ENCODE measurements around the gene OPALIN.

GRCh38 chr10:96360331-96360730 is 1.5 kb upstream of the OPALIN start:
- TF ChIP-seq ATF7 (IDR thresholded peaks at IDR 0.05; ENCODE audit: low read depth), result no peak
- no peak for TF ChIP-seq POLR2AphosphoS2 (IDR thresholded peaks at IDR 0.05; ENCODE audit: low read depth, low read length)
- no peak for TF ChIP-seq CHD2 (IDR thresholded peaks at IDR 0.05; ENCODE audit: borderline replicate concordance, low read depth, low read length)
- no peak for TF ChIP-seq ZBED1 (IDR thresholded peaks at IDR 0.05; ENCODE audit: borderline replicate concordance)
- no peak for TF ChIP-seq RCOR1 (conservative IDR thresholded peaks at IDR 0.05; ENCODE audit: low read depth, low read length)

Data from GM12878 (cell line).